ENCODE results near the gene KIT.

- TF ChIP-seq CTCF (optimal IDR thresholded peaks at IDR 0.05 in 1 of 3, IDR thresholded peaks at IDR 0.05 in 1 of 3, conservative IDR thresholded peaks at IDR 0.05 in 1 of 3; ENCODE audit: extremely low read depth in 1 of 3, insufficient read depth in 2 of 3, low read length in 3 of 3), result no peak
- no peak for TF ChIP-seq EZH2 (IDR thresholded peaks at IDR 0.05; ENCODE audit: low read length)
These were observed 69.2 kb downstream of the KIT start for GRCh38 chr4:54726907-54727306.

All from keratinocyte (primary cell).